Natural killer cell (primary cell): Measurements from ENCODE around the gene AOPEP. TPM values are rescaled to one million over a fixed set of nuclear protein-coding genes. Genes with fewer than 3 reads are reported as not detected.

Source experiments
- ATAC-seq, 3 donors: fragments of 150-1000 bp in 2 of 3; fragments of 200-7000 bp in 1 of 3; cut with Tn5 transposase; 1 replicate in 1 of 3; 2 replicates in 2 of 3; pipeline ENCODE4 v1.10.0; 2021; ENCODE audit warnings: mild to moderate bottlenecking in 2 of 3, moderate library complexity in 2 of 3
- DNase-seq, 2 donors: peaks; one replicate each; pipeline versions ENCODE4 v3.0.0 to v3.0.0-alpha.2; 2013 to 2021; ENCODE audit warnings: mixed read lengths in 1 of 2
- H3K27ac ChIP-seq: one replicate; pipeline ENCODE4 v1.5.1; 2013; ENCODE audit warnings: mild to moderate bottlenecking, low read length
- H3K27me3 ChIP-seq: one replicate; pipeline ENCODE4 v1.6.1; 2013; ENCODE audit warnings: low read length; ENCODE audit not compliant: control insufficient read depth, insufficient read depth
- H3K36me3 ChIP-seq: one replicate; pipeline ENCODE4 v1.6.1; 2013; ENCODE audit warnings: low read length; ENCODE audit not compliant: control insufficient read depth, insufficient read depth
- H3K4me1 ChIP-seq: one replicate; pipeline ENCODE4 v1.6.1; 2013; ENCODE audit warnings: low read length; ENCODE audit not compliant: control insufficient read depth, insufficient read depth
- H3K4me3 ChIP-seq: one replicate; pipeline ENCODE4 v1.5.1; 2013; ENCODE audit warnings: low read length
- H3K9me3 ChIP-seq: one replicate; pipeline ENCODE4 v1.6.1; 2013; ENCODE audit warnings: low read length; ENCODE audit not compliant: control insufficient read depth, insufficient read depth
- H3K27ac Mint-ChIP-seq, 2 donors: one replicate each; pipeline ENCODE4 v1.8.0; 2022; ENCODE audit warnings: mild to moderate bottlenecking in 2 of 2, mixed read lengths in 2 of 2, moderate library complexity in 1 of 2
- H3K27me3 Mint-ChIP-seq, 2 donors: one replicate each; pipeline ENCODE4 v1.8.0; 2022; ENCODE audit warnings: low read depth in 2 of 2, mixed read lengths in 2 of 2
- H3K36me3 Mint-ChIP-seq: one replicate; pipeline ENCODE4 v1.8.0; 2022; ENCODE audit warnings: mixed read lengths
- H3K4me1 Mint-ChIP-seq, 2 donors: one replicate each; pipeline ENCODE4 v1.8.0; 2022; ENCODE audit warnings: mixed read lengths in 2 of 2
- H3K4me3 Mint-ChIP-seq: one replicate; pipeline ENCODE4 v1.8.0; 2022; ENCODE audit warnings: mild to moderate bottlenecking, moderate library complexity, mixed read lengths
- H3K9me3 Mint-ChIP-seq, 2 donors: one replicate each; pipeline ENCODE4 v1.8.0; 2022; ENCODE audit warnings: mixed read lengths in 2 of 2
- WGBS: methylation state at CpG from one replicate; pipeline ENCODE4 v1.1.7; 2013; ENCODE audit warnings: missing lambda C conversion rate; ENCODE audit not compliant: insufficient coverage; 5-methylcytosine and 5-hydroxymethylcytosine counted together
- intact Hi-C: fragments of 100-400 bp; cut with micrococcal nuclease; formaldehyde crosslinking; loops from one replicate; pipeline ENCODE4 v1.14.2; 2022
- total RNA-seq, 4 donors: library from RNA; stranded (reverse); fragments of 120-200 nt in 1 of 4; gene quantifications; one replicate each; pipeline versions ENCODE4 v1.2.3 to v1.2.4, GENCODE V29; 2013 to 2022
- TF ChIP-seq, protein P1 (sequence below): fragments of 200-600 bp; IDR thresholded peaks from one replicate; pipeline ENCODE4 v1.8.0; 2022; ENCODE audit warnings: antibody characterized with exemption

The AOPEP gene
- total RNA-seq, 3 donors from 2014 or later (not counting 1 experiment from before 2014, with no cell fraction given) = 20.1 to 22.6 (median 20.6) TPM

DNA sequence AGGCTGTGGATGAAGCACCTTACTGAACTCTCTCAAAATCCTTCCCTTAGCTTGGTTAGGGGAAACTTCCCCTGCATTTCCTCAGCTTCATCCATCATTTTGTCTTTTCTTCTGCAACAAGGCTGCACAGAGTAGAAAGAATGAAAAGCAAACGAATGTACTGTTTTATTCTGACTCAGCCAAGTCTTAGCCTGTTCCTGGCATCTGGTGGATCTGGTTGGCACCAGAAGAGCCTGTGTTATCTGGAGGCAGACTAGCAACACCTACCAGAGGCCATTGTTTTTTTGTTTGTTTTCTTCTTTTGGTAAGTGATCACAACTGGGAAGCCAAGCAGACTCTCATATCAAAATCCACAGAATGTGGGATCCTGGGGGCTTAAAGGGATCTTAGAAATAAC is 390.3 kb downstream of the AOPEP start:
- Histone ChIP-seq H3K9me3 (no peaks in the 10 kb centered on the region), H3K4me1 (no peaks in the 10 kb centered on the region), H3K27me3 (no peaks in the 10 kb centered on the region), H3K27ac (no peak overlapping the region), H3K4me3 (no peak overlapping the region), H3K36me3 (no peaks in the 10 kb centered on the region)
- TF ChIP-seq, protein P1, sequence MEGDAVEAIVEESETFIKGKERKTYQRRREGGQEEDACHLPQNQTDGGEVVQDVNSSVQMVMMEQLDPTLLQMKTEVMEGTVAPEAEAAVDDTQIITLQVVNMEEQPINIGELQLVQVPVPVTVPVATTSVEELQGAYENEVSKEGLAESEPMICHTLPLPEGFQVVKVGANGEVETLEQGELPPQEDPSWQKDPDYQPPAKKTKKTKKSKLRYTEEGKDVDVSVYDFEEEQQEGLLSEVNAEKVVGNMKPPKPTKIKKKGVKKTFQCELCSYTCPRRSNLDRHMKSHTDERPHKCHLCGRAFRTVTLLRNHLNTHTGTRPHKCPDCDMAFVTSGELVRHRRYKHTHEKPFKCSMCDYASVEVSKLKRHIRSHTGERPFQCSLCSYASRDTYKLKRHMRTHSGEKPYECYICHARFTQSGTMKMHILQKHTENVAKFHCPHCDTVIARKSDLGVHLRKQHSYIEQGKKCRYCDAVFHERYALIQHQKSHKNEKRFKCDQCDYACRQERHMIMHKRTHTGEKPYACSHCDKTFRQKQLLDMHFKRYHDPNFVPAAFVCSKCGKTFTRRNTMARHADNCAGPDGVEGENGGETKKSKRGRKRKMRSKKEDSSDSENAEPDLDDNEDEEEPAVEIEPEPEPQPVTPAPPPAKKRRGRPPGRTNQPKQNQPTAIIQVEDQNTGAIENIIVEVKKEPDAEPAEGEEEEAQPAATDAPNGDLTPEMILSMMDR = no peak
- 73% methylated on average over 1 of the region's 1 CpG for WGBS
- intact Hi-C loops = no loop called here
- no peaks in the 10 kb centered on the region for H3K27me3 Mint-ChIP-seq
- H3K9me3 Mint-ChIP-seq = no peaks in the 10 kb centered on the region
- H3K4me1 Mint-ChIP-seq = no peaks in the 10 kb centered on the region
- H3K36me3 Mint-ChIP-seq = no peaks in the 10 kb centered on the region
- no peak for DNase-seq
- H3K4me3 Mint-ChIP-seq = no peak overlapping the region
- H3K27ac Mint-ChIP-seq = no peak overlapping the region
- no peak for ATAC-seq

DNA sequence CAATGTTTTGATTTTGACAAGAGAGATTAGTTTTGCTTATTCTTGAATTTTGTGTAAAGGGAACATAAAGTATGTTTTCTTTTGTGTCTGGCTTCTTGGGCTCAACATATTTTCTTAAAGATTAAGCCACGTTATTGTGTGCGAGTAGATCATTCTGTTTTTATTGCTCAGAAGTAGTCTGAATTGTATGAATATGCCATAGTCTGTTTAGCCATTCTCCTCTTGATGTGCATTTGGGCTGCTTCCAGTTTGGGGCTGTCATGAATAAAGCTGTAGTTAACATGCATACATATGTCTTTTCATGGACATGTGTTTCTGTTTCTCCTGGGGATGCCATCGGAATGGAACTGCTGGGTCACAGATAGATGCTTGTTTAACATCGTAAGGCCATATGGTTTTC is 392.1 kb downstream of the AOPEP start:
- Histone ChIP-seq H3K27me3 (no peaks in the 10 kb centered on the region), H3K4me3 (no peak overlapping the region), H3K36me3 (no peaks in the 10 kb centered on the region), H3K27ac (no peak overlapping the region), H3K4me1 (no peaks in the 10 kb centered on the region), H3K9me3 (no peaks in the 10 kb centered on the region)
- H3K4me1 Mint-ChIP-seq = no peaks in the 10 kb centered on the region
- no peaks in the 10 kb centered on the region for H3K27me3 Mint-ChIP-seq
- H3K27ac Mint-ChIP-seq = no peak overlapping the region
- 98% methylated on average over 4 of the region's 4 CpGs for WGBS
- no peaks in the 10 kb centered on the region for H3K36me3 Mint-ChIP-seq
- H3K9me3 Mint-ChIP-seq = no peaks in the 10 kb centered on the region
- no peak overlapping the region for H3K4me3 Mint-ChIP-seq
- TF ChIP-seq, protein P1 = no peak
- ATAC-seq (no peak), DNase-seq (no peak)
- intact Hi-C loops = no loop called here

DNA sequence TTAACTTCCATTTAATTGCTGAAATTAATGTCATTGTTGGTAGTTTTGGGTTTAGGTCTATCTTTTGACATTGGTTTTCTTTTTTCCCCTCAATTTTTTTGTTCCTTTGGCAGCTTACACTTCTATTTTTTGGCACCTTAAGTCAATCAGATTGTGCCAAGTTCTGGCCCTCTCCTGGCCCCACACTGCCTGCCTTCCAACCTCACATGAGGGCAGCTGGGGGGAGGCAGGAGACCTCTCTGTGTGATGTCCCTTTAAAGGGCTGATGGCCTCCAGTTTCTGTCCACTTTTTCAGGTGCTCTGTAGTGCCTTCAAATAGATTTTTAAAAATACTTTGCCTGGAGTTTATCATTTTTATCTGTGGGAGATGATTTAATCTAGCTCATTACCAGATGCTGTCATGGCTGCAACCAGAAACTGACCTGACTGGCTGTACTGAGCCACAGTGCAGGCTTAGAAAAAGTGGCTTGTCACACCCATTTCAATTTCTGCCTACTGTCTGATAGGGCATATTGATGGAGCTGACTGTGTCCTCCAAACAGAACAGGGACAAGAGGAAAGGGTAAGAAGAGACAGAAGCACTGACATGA is 394.4 kb downstream of the AOPEP start:
- intact Hi-C loops = no loop called here
- H3K4me1 ChIP-seq = no peaks in the 10 kb centered on the region
- H3K27ac ChIP-seq = no peak overlapping the region
- no peak overlapping the region for H3K4me3 ChIP-seq
- ATAC-seq = no peak
- no peak overlapping the region for H3K4me3 Mint-ChIP-seq
- H3K27me3 Mint-ChIP-seq = no peaks in the 10 kb centered on the region
- H3K9me3 ChIP-seq = no peaks in the 10 kb centered on the region
- TF ChIP-seq, protein P1 = no peak
- H3K4me1 Mint-ChIP-seq = no peaks in the 10 kb centered on the region
- no peaks in the 10 kb centered on the region for H3K36me3 Mint-ChIP-seq
- no peak for DNase-seq
- no peak overlapping the region for H3K27ac Mint-ChIP-seq
- H3K9me3 Mint-ChIP-seq = no peaks in the 10 kb centered on the region
- no peaks in the 10 kb centered on the region for H3K27me3 ChIP-seq
- no peaks in the 10 kb centered on the region for H3K36me3 ChIP-seq
